ENCODE measurements around the gene MATN4.

The MATN4 gene

GRCh38 chr20:45316150-45317080, 8.3 kb upstream of the MATN4 start:
- no peak overlapping the region for H3K27ac ChIP-seq
- no peak for DNase-seq (ENCODE audit: low read depth, low spot score)

GRCh38 chr20:45315672-45316071, 7.6 kb upstream of the MATN4 start:
- no peak for DNase-seq (ENCODE audit: low read depth, low spot score)
- no peak overlapping the region for H3K27ac ChIP-seq

GRCh38 chr20:45313943-45314342, 5.8 kb upstream of the MATN4 start:
- no peak overlapping the region for H3K27ac ChIP-seq
- DNase-seq (ENCODE audit: low read depth, low spot score), result no peak

- H3K27ac ChIP-seq, result no peak overlapping the region
- DNase-seq (ENCODE audit: low read depth, low spot score), result no peak
Observed at GRCh38 chr20:45313065-45313695, 5.1 kb upstream of the MATN4 start.

- DNase-seq (ENCODE audit: low read depth, low spot score), result no peak
- H3K27ac ChIP-seq, result no peak overlapping the region
Observed at GRCh38 chr20:45312241-45312640, 4.1 kb upstream of the MATN4 start.

- no peak for DNase-seq (ENCODE audit: low read depth, low spot score)
- H3K27ac ChIP-seq, result no peak overlapping the region
Observed at GRCh38 chr20:45311589-45312211, 3.6 kb upstream of the MATN4 start.

- DNase-seq (ENCODE audit: low read depth, low spot score), result no peak
- H3K27ac ChIP-seq, result no peak overlapping the region
Observed at GRCh38 chr20:45309075-45309474, 976 bp upstream of the MATN4 start.

GRCh38 chr20:45307076-45307640, 941 bp downstream of the MATN4 start:
- no peak for DNase-seq (ENCODE audit: low read depth, low spot score)
- H3K27ac ChIP-seq, result no peak overlapping the region

GRCh38 chr20:45306431-45306982, 1.6 kb downstream of the MATN4 start, which contains the start of gene RBPJL:
RBPJL (plus strand) TSS chr20:45306840; CDS start chr20:45306923, 83 bp downstream.
- no peak for DNase-seq (ENCODE audit: low read depth, low spot score)
- no peak within 1 kb of the TSS for H3K27ac ChIP-seq

GRCh38 chr20:45305262-45305661, 2.8 kb downstream of the MATN4 start:
- DNase-seq (ENCODE audit: low read depth, low spot score), result no peak
- H3K27ac ChIP-seq, result no peak overlapping the region

GRCh38 chr20:45304464-45304999, 3.6 kb downstream of the MATN4 start:
- no peak for DNase-seq (ENCODE audit: low read depth, low spot score)
- H3K27ac ChIP-seq, result no peak overlapping the region

GRCh38 chr20:45303586-45304463, 4.3 kb downstream of the MATN4 start:
- no peak overlapping the region for H3K27ac ChIP-seq
- no peak for DNase-seq (ENCODE audit: low read depth, low spot score)

GRCh38 chr20:45301824-45302271, 6.3 kb downstream of the MATN4 start:
- DNase-seq (ENCODE audit: low read depth, low spot score), result no peak

GRCh38 chr20:45300961-45301360, 7.1 kb downstream of the MATN4 start:
- no peak for DNase-seq (ENCODE audit: low read depth, low spot score)
- H3K27ac ChIP-seq, result no peak overlapping the region

More at GRCh38 chr20:45301824-45302271, 6.3 kb downstream of the MATN4 start:
- H3K27ac ChIP-seq, result no peak overlapping the region

- no peak for DNase-seq (ENCODE audit: low read depth, low spot score)
- H3K27ac ChIP-seq, result no peak overlapping the region
Observed at GRCh38 chr20:45299786-45300185, 8.3 kb downstream of the MATN4 start.

- H3K27ac ChIP-seq, result no peak overlapping the region
- no peak for DNase-seq (ENCODE audit: low read depth, low spot score)
Observed at GRCh38 chr20:45297786-45298497, 10.2 kb downstream of the MATN4 start.

- DNase-seq (ENCODE audit: low read depth, low spot score), result no peak
- no peak overlapping the region for H3K27ac ChIP-seq
Observed at GRCh38 chr20:45294659-45295058, 13.4 kb downstream of the MATN4 start.

GRCh38 chr20:45294003-45294368, 14.1 kb downstream of the MATN4 start:
- no peak overlapping the region for H3K27ac ChIP-seq
- no peak for DNase-seq (ENCODE audit: low read depth, low spot score)

Measured in epithelial cell of prostate (primary cell).